HG03108 (cell line): ENCODE measurements around the gene PJA1.

Experiments used
- ATAC-seq: cut with Tn5 transposase; IDR thresholded peaks from one replicate; pipeline ENCODE4 v1.9.1; 2021; ENCODE audit warnings: moderate library complexity; ENCODE audit not compliant: unreplicated experiment

The PJA1 gene

DNA sequence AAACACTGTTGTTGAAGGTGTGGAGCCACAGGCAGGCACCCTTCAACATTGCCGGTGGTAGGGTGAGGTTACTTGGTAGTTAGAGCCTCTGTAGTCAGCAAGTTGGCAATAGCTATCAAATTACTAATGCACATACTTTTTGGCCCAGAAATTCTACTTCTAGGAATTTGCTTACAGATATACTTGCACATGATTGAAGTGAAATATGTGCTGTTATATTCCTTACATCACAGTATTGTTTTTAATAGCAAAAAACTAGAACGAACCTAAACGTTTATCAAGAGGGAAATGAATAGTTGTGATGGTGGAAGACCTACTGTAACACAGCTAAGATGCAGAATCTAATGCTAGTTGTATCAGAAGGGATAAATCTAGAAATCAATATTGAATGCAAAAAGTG, 7.7 kb upstream of the PJA1 start:
- no peak for ATAC-seq

GRCh38 chrX:69170319-69170718, 5.1 kb upstream of the PJA1 start:
- ATAC-seq = no peak

- ATAC-seq = peak; percentile 49
Measured at GRCh38 chrX:69163936-69164741, 1.1 kb downstream of the PJA1 start.

DNA sequence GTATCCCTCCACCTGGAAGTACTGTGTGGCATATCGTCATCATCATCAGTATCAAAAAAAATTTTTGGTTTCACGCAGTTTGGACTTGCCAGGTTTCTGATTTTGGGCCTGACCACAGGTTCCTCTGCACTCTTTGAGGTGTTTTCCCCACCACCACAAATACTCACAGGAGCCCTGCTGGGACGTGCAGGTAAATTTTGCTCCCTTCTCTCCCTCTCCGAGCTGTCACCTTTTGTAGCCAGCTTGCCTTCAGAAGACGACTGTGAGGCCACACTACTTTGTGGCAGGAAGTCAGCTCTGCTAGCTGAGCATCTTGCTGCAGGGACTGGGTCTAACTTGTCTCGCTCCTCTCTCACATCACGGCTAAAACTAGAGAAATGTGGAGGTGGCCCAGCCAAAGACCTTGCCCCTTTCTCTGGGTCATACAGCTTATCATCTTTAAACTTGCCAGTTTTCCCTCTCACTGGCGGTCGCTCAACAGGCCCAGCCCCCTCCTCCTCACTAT, 2.8 kb downstream of the PJA1 start:
- ATAC-seq = no peak

GRCh38 chrX:69161786-69162349, 3.4 kb downstream of the PJA1 start:
- no peak for ATAC-seq

- no peak for ATAC-seq
Measured at GRCh38 chrX:69161371-69161770, 3.9 kb downstream of the PJA1 start.

GRCh38 chrX:69158166-69158980, 6.9 kb downstream of the PJA1 start:
- no peak for ATAC-seq

- no peak for ATAC-seq
Measured at GRCh38 chrX:69156638-69157037, 8.6 kb downstream of the PJA1 start.

DNA sequence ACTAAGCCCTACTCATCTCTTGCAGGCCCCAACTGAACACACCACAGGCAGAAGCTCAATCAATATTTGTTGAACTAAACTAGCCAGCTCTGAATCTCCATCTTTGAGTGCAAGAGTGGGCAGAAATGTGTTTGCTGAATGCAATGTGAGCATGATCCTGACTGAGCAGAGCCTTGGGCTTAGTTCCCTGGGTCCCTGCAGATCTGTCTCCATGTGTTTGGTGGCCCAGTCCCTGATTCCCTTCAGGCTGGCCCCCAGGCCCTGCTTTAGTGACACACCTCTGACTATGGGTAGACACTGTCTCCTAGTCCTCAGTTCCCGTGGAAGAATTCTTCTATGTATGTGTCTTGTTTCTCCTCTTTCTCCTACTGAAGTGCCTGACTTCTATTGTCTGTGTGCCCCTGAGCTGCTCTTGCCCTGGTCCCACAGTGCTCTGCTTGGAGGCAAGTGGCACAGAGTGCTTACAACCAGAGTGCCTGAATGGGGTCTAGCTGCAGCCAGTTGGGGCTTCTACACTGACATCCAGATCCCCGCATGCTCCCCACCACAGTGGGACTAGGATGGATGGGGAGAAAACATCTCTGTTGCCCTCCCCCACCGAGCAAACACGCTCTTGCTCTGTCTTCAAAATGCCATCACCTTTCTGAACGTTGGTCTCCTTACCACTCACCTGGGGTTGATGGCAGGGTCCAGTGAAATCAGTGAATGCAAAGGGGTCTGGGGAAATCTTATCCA, 9.3 kb downstream of the PJA1 start:
- no peak for ATAC-seq

DNA sequence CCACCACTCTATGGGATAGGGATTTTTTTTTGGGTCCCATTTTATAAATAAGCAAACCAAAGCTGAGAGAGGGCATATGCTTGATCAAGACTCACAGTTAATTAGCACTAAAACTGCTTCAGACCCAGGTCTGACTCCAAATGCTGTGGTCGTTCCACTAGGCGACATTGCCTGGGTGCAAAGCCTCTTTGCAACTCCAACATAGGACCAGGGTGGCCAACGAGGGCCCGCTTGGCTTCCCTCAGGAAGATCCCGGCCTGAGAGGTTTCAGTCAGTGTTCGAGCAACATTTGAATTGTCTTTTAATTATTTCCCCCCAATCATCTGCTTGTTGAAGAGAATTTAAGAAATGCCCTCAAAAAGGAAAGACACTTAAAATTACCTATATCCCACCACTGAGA, 11.2 kb downstream of the PJA1 start:
- no peak for ATAC-seq

DNA sequence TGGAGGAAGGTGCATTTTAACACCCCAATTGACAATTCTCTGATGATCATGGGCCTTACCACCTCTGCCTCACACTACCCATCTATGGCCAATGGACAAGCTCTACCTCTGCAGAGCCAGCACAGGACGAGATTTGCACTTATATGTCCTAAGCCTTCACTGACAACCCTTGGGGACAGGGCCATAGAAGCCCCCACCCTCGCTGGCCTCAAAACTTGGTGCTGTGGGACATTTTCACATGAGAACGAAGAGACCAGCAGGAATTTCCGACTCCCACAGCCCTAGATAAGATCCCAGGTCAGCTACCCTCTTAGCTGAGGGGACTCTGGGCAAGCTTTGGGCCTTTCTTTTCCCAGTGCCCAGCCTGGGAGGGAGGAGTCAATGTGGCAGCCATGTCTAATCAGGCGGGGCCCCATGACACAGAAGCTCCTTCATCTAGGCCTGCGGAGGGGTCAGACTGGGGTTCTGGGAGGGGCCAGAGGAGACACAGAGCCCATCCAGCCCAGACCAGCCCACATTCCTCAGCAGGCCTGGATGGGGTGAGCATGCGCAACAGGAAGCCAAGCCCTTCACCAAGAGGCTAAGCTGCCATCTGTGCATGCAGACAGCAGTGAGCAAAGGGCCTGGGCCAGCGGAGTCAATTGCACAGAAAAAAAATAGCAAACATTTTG, 12.1 kb downstream of the PJA1 start:
- no peak for ATAC-seq

GRCh38 chrX:69152417-69152841, 12.8 kb downstream of the PJA1 start:
- no peak for ATAC-seq

- ATAC-seq = no peak
Measured at GRCh38 chrX:69151866-69152284, 13.4 kb downstream of the PJA1 start.

GRCh38 chrX:69150281-69150960, 14.8 kb downstream of the PJA1 start:
- no peak for ATAC-seq

GRCh38 chrX:69149466-69150280, 15.6 kb downstream of the PJA1 start:
- ATAC-seq = no peak

GRCh38 chrX:69148946-69149345, 16.3 kb downstream of the PJA1 start:
- ATAC-seq = no peak

- no peak for ATAC-seq
Measured at GRCh38 chrX:69146739-69147138, 18.5 kb downstream of the PJA1 start.

GRCh38 chrX:69145714-69146113, 19.5 kb downstream of the PJA1 start:
- ATAC-seq = no peak
